Activated T-cell treated with anti-CD3 and anti-CD28 coated beads for 24 hours (primary cell): ENCODE data around the gene RRM1.
"Not testable (repeated sequence)": the region's sequence is repeated elsewhere in the genome, so short reads cannot be mapped to it uniquely, and the experiment has no call there.

Source experiments
- DNase-seq: peaks from one replicate; pipeline ENCODE4 v3.0.0-alpha.2; 2020; ENCODE audit warnings: low read depth

Gene RRM1

GRCh38 chr11:4140067-4140636 lies 45.6 kb downstream of the RRM1 start:
- no peak for DNase-seq

- DNase-seq, result no peak
These were observed 51.6 kb downstream of the RRM1 start for GRCh38 chr11:4146070-4146771.

GRCh38 chr11:4146772-4147098 lies 52.1 kb downstream of the RRM1 start:
- no peak for DNase-seq

- no peak for DNase-seq
These were observed 59.9 kb downstream of the RRM1 start for GRCh38 chr11:4154503-4154902.

- DNase-seq, result no peak
These were observed 62.0 kb downstream of the RRM1 start for GRCh38 chr11:4156571-4156970.

- not testable (repeated sequence) for DNase-seq
These were observed 64.2 kb downstream of the RRM1 start for GRCh38 chr11:4158818-4159217.

- no peak for DNase-seq
These were observed 66.7 kb downstream of the RRM1 start for GRCh38 chr11:4161305-4161704.

- DNase-seq, result no peak
These were observed 70.4 kb downstream of the RRM1 start for GRCh38 chr11:4164884-4165590.

GRCh38 chr11:4167292-4167691 lies 72.7 kb downstream of the RRM1 start:
- DNase-seq, result no peak

- DNase-seq, result no peak
These were observed 73.2 kb downstream of the RRM1 start for GRCh38 chr11:4167758-4168157.

- DNase-seq, result not testable (repeated sequence)
These were observed 81.2 kb downstream of the RRM1 start for GRCh38 chr11:4175620-4176350.

- no peak for DNase-seq
These were observed 84.4 kb downstream of the RRM1 start for GRCh38 chr11:4178813-4179662.

GRCh38 chr11:4180441-4181183 lies 86.0 kb downstream of the RRM1 start:
- no peak for DNase-seq

GRCh38 chr11:4181782-4182721 lies 87.5 kb downstream of the RRM1 start:
- DNase-seq, result no peak

- DNase-seq, result no peak
These were observed 88.9 kb downstream of the RRM1 start for GRCh38 chr11:4183410-4184057.

GRCh38 chr11:4184163-4184916 lies 89.7 kb downstream of the RRM1 start:
- DNase-seq, result no peak

- DNase-seq, result no peak
These were observed 91.0 kb downstream of the RRM1 start for GRCh38 chr11:4185561-4185960.

- DNase-seq, result no peak
These were observed 92.0 kb downstream of the RRM1 start for GRCh38 chr11:4186464-4187054.
